ENCODE results near the gene ZNF76. TPM values are rescaled to one million over a fixed set of nuclear protein-coding genes. Genes with fewer than 3 reads are reported as not detected.

Gene ZNF76
- total RNA-seq: 24.5 TPM
- long read RNA-seq, transcript ZNF76-203 (14 exons, 2,716 nt): minor isoform, 6 of 62 reads
- long read RNA-seq, transcript ZNF76-202 (13 exons, 2,447 nt): major isoform, 12 of 62 reads
- long read RNA-seq, partial matches to known transcripts: 28 of 62 reads
- long read RNA-seq, other reads (novel, unspliced or antisense): 13 of 62 reads

- DNase-seq (ENCODE audit: low spot score): peak; percentile 100
Measured at GRCh38 chr6:35259194-35259947, at the start of gene ZNF76. TSS of gene ZNF76 (plus strand) at chr6:35259735. CDS start at chr6:35281152, 21,417 bp downstream.

GRCh38 chr6:35213298-35213791 is 46.2 kb upstream of the ZNF76 start:
- DNase-seq (ENCODE audit: low spot score): no peak

GRCh38 chr6:35213824-35214756 is 45.4 kb upstream of the ZNF76 start, which contains the start of gene SCUBE3:
TSS of gene SCUBE3 (plus strand) at chr6:35213956. CDS start at chr6:35214419, 463 bp downstream.
- no peak for DNase-seq (ENCODE audit: low spot score)

- DNase-seq (ENCODE audit: low spot score): no peak
Measured at GRCh38 chr6:35214869-35215664, 44.5 kb upstream of the ZNF76 start.

- no peak for DNase-seq (ENCODE audit: low spot score)
Measured at GRCh38 chr6:35215665-35216411, 43.7 kb upstream of the ZNF76 start.

- DNase-seq (ENCODE audit: low spot score): no peak
Measured at GRCh38 chr6:35216412-35216732, 43.2 kb upstream of the ZNF76 start.

- no peak for DNase-seq (ENCODE audit: low spot score)
Measured at GRCh38 chr6:35216851-35217811, 42.4 kb upstream of the ZNF76 start.

- DNase-seq (ENCODE audit: low spot score): no peak
Measured at GRCh38 chr6:35218021-35218420, 41.5 kb upstream of the ZNF76 start.

- DNase-seq (ENCODE audit: low spot score): no peak
Measured at GRCh38 chr6:35218456-35218855, 41.1 kb upstream of the ZNF76 start.

GRCh38 chr6:35219683-35220326 is 39.7 kb upstream of the ZNF76 start:
- no peak for DNase-seq (ENCODE audit: low spot score)

GRCh38 chr6:35220711-35221110 is 38.8 kb upstream of the ZNF76 start:
- DNase-seq (ENCODE audit: low spot score): no peak

GRCh38 chr6:35223396-35223795 is 36.1 kb upstream of the ZNF76 start:
- no peak for DNase-seq (ENCODE audit: low spot score)

GRCh38 chr6:35224720-35225119 is 34.8 kb upstream of the ZNF76 start:
- no peak for DNase-seq (ENCODE audit: low spot score)

GRCh38 chr6:35228481-35228880 is 31.1 kb upstream of the ZNF76 start:
- no peak for DNase-seq (ENCODE audit: low spot score)

- DNase-seq (ENCODE audit: low spot score): no peak
Measured at GRCh38 chr6:35229304-35229703, 30.2 kb upstream of the ZNF76 start.

GRCh38 chr6:35230498-35230897 is 29.0 kb upstream of the ZNF76 start:
- no peak for DNase-seq (ENCODE audit: low spot score)

- DNase-seq (ENCODE audit: low spot score): no peak
Measured at GRCh38 chr6:35230950-35231349, 28.6 kb upstream of the ZNF76 start.

GRCh38 chr6:35231563-35231962 is 28.0 kb upstream of the ZNF76 start:
- no peak for DNase-seq (ENCODE audit: low spot score)
